ENCODE results near the gene ASNSD1.
"Not testable (repeated sequence)": the region's sequence is repeated elsewhere in the genome, so short reads cannot be mapped to it uniquely, and the experiment has no call there.

Gene ASNSD1

GRCh38 chr2:189709501-189710221 lies 48.4 kb downstream of the ASNSD1 start:
- TF ChIP-seq CTCF (IDR thresholded peaks at IDR 0.05; ENCODE audit: insufficient read depth, low read length, missing control alignments) = no peak
- DNase-seq (ENCODE audit: low read depth, low spot score) = no peak
- CTCF ChIA-PET = interaction anchor here (0.7 to 2.5 kb wide), 2 partner anchors 8 to 11 kb away, joined by 3 to 7 read pairs; no protein-coding TSS in a partner anchor
- no peak overlapping the region for H3K4me3 ChIP-seq (ENCODE audit: low read depth, low read length)
- POLR2A ChIA-PET = no interaction called here

- DNase-seq (ENCODE audit: low read depth, low spot score); POLR2A ChIA-PET; CTCF ChIA-PET; H3K4me3 ChIP-seq (ENCODE audit: low read depth, low read length): not testable (repeated sequence)
Observed at GRCh38 chr2:189717593-189717992, 56.3 kb downstream of the ASNSD1 start.

- H3K4me3 ChIP-seq (ENCODE audit: low read depth, low read length) = no peak overlapping the region
- no peak for TF ChIP-seq CTCF (IDR thresholded peaks at IDR 0.05; ENCODE audit: insufficient read depth, low read length, missing control alignments)
- CTCF ChIA-PET = interaction anchor here (0.6 kb wide), 2 partner anchors 13 to 29 kb away, joined by 3 read pairs; no protein-coding TSS in a partner anchor
- POLR2A ChIA-PET = no interaction called here
- DNase-seq (ENCODE audit: low read depth, low spot score) = no peak
Observed at GRCh38 chr2:189719571-189719970, 58.3 kb downstream of the ASNSD1 start.

All from AG04449 (cell line).